NCI-H2029 (cell line): ENCODE data around the gene LRRC73.
"Not testable (repeated sequence)": the region's sequence is repeated elsewhere in the genome, so short reads cannot be mapped to it uniquely, and the experiment has no call there.

ENCODE experiments used
- DNase-seq: peaks from one replicate; lab custom pipeline; 2025; lab: John Stamatoyannopoulos, UW

Gene LRRC73

GRCh38 chr6:43461936-43462335 is 48.2 kb downstream of the LRRC73 start:
- no peak for DNase-seq

GRCh38 chr6:43460032-43460431 is 50.1 kb downstream of the LRRC73 start:
- DNase-seq: no peak

GRCh38 chr6:43459535-43459934 is 50.6 kb downstream of the LRRC73 start:
- no peak for DNase-seq

GRCh38 chr6:43458154-43458553 is 52.0 kb downstream of the LRRC73 start:
- DNase-seq: not testable (repeated sequence)

GRCh38 chr6:43457643-43458042 is 52.5 kb downstream of the LRRC73 start:
- no peak for DNase-seq
